Upper lobe of left lung (tissue), 6 donors: Measurements from ENCODE around the gene IFNA8. TPM values are rescaled to one million over a fixed set of nuclear protein-coding genes. Genes with fewer than 3 reads are reported as not detected.
A peak's percentile ranks its signal among the peaks of the same experiment; 100 is the strongest.

Experiments
- ATAC-seq, 2 donors: fragments of 200-7000 bp; cut with Tn5 transposase; one replicate each; pipeline ENCODE4 v1.9.1; 2022; ENCODE audit warnings: mild to moderate bottlenecking in 2 of 2, moderate library complexity in 2 of 2; ENCODE audit not compliant: low FRiP score in 2 of 2
- DNase-seq, 2 donors: peaks; one replicate each; pipeline ENCODE4 v3.0.0-alpha.2; 2019 to 2020
- H3K27ac ChIP-seq, 4 donors: fragments of 200-600 bp; sonication (generic); one replicate each; pipeline ENCODE4 v1.5.1; 2016 to 2019
- H3K27me3 ChIP-seq, 4 donors: fragments of 200-600 bp; sonication (generic); one replicate each; pipeline ENCODE4 v1.5.1; 2017 to 2019
- H3K36me3 ChIP-seq, 4 donors: fragments of 200-600 bp; sonication (generic); one replicate each; pipeline ENCODE4 v1.5.1; 2016 to 2019
- H3K4me1 ChIP-seq, 4 donors: fragments of 200-600 bp; sonication (generic); one replicate each; pipeline ENCODE4 v1.5.1; 2018 to 2019
- H3K4me3 ChIP-seq, 4 donors: fragments of 200-600 bp; sonication (generic); one replicate each; pipeline ENCODE4 v1.5.1; 2017 to 2019; ENCODE audit warnings: mild to moderate bottlenecking in 2 of 4, moderate library complexity in 1 of 4
- H3K9me3 ChIP-seq, 4 donors: fragments of 200-600 bp; sonication (generic); one replicate each; pipeline ENCODE4 v1.5.1; 2018 to 2019
- EP300 ChIP-seq, 4 donors: sonication (generic); formaldehyde crosslinking; IDR thresholded peaks; one replicate each; pipeline ENCODE4 v1.5.1; 2017; ENCODE audit warnings: antibody characterized with exemption in 4 of 4, control low read depth in 2 of 4
- POLR2A ChIP-seq, 4 donors: fragments of 450-650 bp; IDR thresholded peaks; one replicate each; pipeline ENCODE4 v1.5.1; 2016 to 2017; ENCODE audit warnings: antibody characterized with exemption in 4 of 4, mild to moderate bottlenecking in 2 of 4
- POLR2AphosphoS5 ChIP-seq, 2 donors: sonication (generic); formaldehyde crosslinking; IDR thresholded peaks; one replicate each; pipeline ENCODE4 v1.5.1; 2017; ENCODE audit warnings: antibody characterized with exemption in 2 of 2
- WGBS, 2 donors: methylation state at CpG; one replicate each; pipeline ENCODE4 v1.1.5; 2017 to 2018; 5-methylcytosine and 5-hydroxymethylcytosine counted together
- total RNA-seq, 6 donors: library from RNA; depleted of rRNA in 4 of 6; stranded (reverse); fragments of >200 nt in 4 of 6; gene quantifications; one replicate each; pipeline versions ENCODE4 v1.1.0 to v1.2.1, GENCODE V29; 2016 to 2021
- TF ChIP-seq, protein P1 (sequence below), 6 experiments: fragments of 450-650 bp in 4 of 6; fragments of 200-600 bp in 2 of 6; sonication (generic) in 2 of 6; IDR thresholded peaks; one replicate each; pipeline ENCODE4 v1.5.1; 2016 to 2019; ENCODE audit warnings: antibody characterized with exemption in 6 of 6
- donor health status: DM: no; HTN: no; CAD: no; lungs with moderate emphysema.
- donor health status: DM: no; HTN: yes; CAD: no; lungs with severe emphysema.

IFNA8 gene
- total RNA-seq, 6 donors from 2014 or later = not detected

DNA sequence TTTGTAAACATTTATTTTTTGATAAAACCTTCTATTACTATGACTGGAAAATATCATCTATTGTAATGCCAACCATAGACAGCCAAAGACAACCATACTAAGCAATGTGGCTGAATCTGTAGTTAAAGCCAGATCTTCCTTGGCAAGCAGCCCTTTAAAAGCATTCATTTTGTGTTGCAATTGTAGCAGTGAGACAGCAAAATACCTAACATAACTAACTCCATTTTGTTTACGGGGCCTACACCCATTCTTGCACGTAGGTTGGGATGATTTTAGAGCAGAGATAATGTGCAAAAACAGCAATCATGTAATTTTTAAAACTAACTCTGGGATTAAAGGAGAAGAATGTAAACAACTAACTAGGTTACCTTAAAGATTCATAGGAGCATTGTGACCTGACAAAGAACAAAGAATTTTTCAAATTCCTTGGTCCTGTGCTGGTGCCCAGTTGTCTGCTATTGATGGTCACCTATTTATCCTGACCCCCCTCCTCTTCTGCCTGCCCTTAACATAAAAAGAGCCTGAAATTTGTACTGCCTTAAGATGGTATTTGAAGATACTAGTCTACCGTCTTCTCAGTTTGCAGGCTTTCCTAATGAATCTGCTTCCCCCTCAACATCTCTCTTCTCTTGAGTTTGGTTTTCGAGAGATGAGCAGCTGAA is 41.9 kb downstream of the IFNA8 start:
- no peaks in the 10 kb centered on the region for H3K9me3 ChIP-seq
- no peak for TF ChIP-seq POLR2AphosphoS5 (IDR thresholded peaks at IDR 0.05)
- TF ChIP-seq, protein P1, sequence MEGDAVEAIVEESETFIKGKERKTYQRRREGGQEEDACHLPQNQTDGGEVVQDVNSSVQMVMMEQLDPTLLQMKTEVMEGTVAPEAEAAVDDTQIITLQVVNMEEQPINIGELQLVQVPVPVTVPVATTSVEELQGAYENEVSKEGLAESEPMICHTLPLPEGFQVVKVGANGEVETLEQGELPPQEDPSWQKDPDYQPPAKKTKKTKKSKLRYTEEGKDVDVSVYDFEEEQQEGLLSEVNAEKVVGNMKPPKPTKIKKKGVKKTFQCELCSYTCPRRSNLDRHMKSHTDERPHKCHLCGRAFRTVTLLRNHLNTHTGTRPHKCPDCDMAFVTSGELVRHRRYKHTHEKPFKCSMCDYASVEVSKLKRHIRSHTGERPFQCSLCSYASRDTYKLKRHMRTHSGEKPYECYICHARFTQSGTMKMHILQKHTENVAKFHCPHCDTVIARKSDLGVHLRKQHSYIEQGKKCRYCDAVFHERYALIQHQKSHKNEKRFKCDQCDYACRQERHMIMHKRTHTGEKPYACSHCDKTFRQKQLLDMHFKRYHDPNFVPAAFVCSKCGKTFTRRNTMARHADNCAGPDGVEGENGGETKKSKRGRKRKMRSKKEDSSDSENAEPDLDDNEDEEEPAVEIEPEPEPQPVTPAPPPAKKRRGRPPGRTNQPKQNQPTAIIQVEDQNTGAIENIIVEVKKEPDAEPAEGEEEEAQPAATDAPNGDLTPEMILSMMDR (IDR thresholded peaks at IDR 0.05) = no peak
- no peak for TF ChIP-seq POLR2A (IDR thresholded peaks at IDR 0.05)
- TF ChIP-seq EP300 (IDR thresholded peaks at IDR 0.05) = no peak
- no peak overlapping the region for H3K4me3 ChIP-seq
- DNase-seq (no peak), ATAC-seq (no peak)
- 72 to 81% methylated on average over 4 of the region's 4 CpGs for WGBS, 2 donors
- no peaks in the 10 kb centered on the region for H3K36me3 ChIP-seq
- no peaks in the 10 kb centered on the region for H3K4me1 ChIP-seq
- H3K27ac ChIP-seq = no peak overlapping the region
- no peaks in the 10 kb centered on the region for H3K27me3 ChIP-seq

DNA sequence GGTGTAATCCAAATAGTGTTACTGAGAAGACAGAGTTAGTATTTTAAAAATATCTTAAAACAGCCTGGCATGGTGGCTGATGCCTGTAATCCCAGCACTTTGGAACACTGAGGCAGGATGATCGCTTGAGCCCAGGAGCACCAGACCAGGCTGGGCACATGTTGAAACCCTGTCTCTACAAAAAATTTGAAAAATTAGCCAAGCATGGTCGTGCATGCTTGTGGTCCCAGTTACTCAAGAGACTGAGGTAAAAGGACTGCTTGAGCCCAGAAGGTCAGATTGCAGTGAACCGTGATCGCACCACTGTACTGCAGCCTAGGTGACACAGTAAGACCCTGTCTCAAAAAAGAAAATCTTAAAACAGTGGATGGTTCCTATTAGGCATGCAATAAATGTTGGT is 43.8 kb downstream of the IFNA8 start:
- ATAC-seq (no peak), DNase-seq (no peak)
- WGBS, 2 donors = 78 to 81% methylated on average over 4 of the region's 4 CpGs
- TF ChIP-seq EP300 (IDR thresholded peaks at IDR 0.05) (no peak), POLR2AphosphoS5 (IDR thresholded peaks at IDR 0.05) (no peak), POLR2A (IDR thresholded peaks at IDR 0.05) (no peak)
- TF ChIP-seq, protein P1 (IDR thresholded peaks at IDR 0.05) = no peak
- Histone ChIP-seq H3K27me3 (no peaks in the 10 kb centered on the region), H3K4me3 (no peak overlapping the region), H3K4me1 (no peaks in the 10 kb centered on the region), H3K9me3 (no peaks in the 10 kb centered on the region), H3K36me3 (no peaks in the 10 kb centered on the region), H3K27ac (no peak overlapping the region)

DNA sequence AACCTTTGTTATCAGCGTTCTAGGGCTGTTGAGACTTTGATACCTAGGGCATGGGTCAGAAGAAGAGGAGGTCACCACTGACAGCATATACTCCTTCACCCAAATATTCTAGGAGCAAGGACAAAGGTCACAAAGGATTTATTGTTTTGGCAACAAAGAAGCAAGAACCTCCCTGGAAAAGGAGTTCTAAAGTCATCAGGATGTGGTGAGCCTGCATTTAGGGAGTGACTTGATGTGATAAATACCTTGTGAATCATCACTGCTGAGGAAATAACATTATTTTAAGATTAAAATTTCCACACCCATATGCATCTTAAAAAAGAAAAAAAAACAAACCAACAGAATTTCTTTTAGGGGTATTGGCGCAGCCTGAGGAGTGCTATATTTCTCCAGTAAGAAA is 45.2 kb downstream of the IFNA8 start:
- Histone ChIP-seq H3K4me1 (no peaks in the 10 kb centered on the region), H3K4me3 (no peak overlapping the region), H3K9me3 (no peaks in the 10 kb centered on the region), H3K27me3 (no peaks in the 10 kb centered on the region), H3K27ac (no peak overlapping the region), H3K36me3 (no peaks in the 10 kb centered on the region)
- DNase-seq (no peak), ATAC-seq (no peak)
- TF ChIP-seq POLR2AphosphoS5 (IDR thresholded peaks at IDR 0.05) (no peak), POLR2A (IDR thresholded peaks at IDR 0.05) (no peak), EP300 (IDR thresholded peaks at IDR 0.05) (no peak)
- TF ChIP-seq, protein P1 (IDR thresholded peaks at IDR 0.05) = no peak
- WGBS, 2 donors = 58 to 76% methylated on average over 2 of the region's 2 CpGs

DNA sequence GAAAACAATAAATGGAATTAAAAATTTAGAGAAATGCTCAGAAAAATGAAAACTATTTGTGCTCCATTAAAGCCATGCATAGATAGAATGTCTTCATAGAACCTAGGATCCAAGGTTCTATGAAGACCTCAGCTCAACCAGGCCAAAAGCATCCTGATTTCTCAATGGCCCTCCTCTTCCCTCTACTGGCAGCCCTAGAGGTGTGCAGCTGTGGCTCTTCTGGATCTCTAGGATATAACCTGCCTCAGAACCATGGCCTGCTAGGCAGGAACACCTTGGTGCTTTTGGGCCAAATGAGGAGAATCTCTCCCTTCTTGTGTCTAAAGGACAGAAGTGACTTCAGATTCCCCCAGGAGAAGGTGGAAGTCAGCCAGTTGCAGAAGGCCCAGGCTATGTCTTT is 46.4 kb downstream of the IFNA8 start:
- TF ChIP-seq EP300 (IDR thresholded peaks at IDR 0.05) = no peak
- TF ChIP-seq, protein P1 (IDR thresholded peaks at IDR 0.05) = peak in 5 of 6 experiments; percentile 14 to 51 (median 26)
- H3K27ac ChIP-seq = no peak overlapping the region
- no peaks in the 10 kb centered on the region for H3K4me1 ChIP-seq
- H3K4me3 ChIP-seq = no peak overlapping the region
- no peaks in the 10 kb centered on the region for H3K36me3 ChIP-seq
- no peaks in the 10 kb centered on the region for H3K27me3 ChIP-seq
- no peaks in the 10 kb centered on the region for H3K9me3 ChIP-seq
- peak in 1 of 2 donors; percentile 56 for ATAC-seq
- DNase-seq = no peak

Other genes with a start within 250 kb of the IFNA8 start
- gene IFNA21, start 242.5 kb upstream of the IFNA8 start, total RNA-seq = not detected
- 1 to 10 TPM in 1 of 6 donors, not detected in 5; 2.1 TPM for gene IFNA4, start 221.5 kb upstream of the IFNA8 start, total RNA-seq
- gene IFNA7, start 206.9 kb upstream of the IFNA8 start, total RNA-seq = not detected
- not detected for gene IFNA10, start 202.0 kb upstream of the IFNA8 start, total RNA-seq
- not detected for gene IFNA16, start 191.8 kb upstream of the IFNA8 start, total RNA-seq
- gene IFNA17, start 180.9 kb upstream of the IFNA8 start, total RNA-seq = not detected
- not detected for gene IFNA14, start 169.1 kb upstream of the IFNA8 start, total RNA-seq
- gene IFNA5, start 103.8 kb upstream of the IFNA8 start, total RNA-seq = under 1 TPM in 1 of 6 donors, not detected in 5; 0.23 TPM
- 10 to 100 TPM; 14.6 to 23.7 (median 19.5) TPM for gene KLHL9, start 73.7 kb upstream of the IFNA8 start, total RNA-seq
- gene IFNA6, start 58.2 kb upstream of the IFNA8 start, total RNA-seq = not detected
- not detected for gene IFNA13, start 41.1 kb upstream of the IFNA8 start, total RNA-seq
- not detected for gene IFNA2, start 23.7 kb upstream of the IFNA8 start, total RNA-seq
- under 1 TPM in 2 of 6 donors, not detected in 4; 0.26 to 0.30 TPM for gene IFNA1, start 31.3 kb downstream of the IFNA8 start, total RNA-seq
- not detected for gene IFNE, start 73.2 kb downstream of the IFNA8 start, total RNA-seq